ENCODE data around the gene ZBTB16.
A peak's percentile ranks its signal among the peaks of the same experiment; 100 is the strongest.

Gene ZBTB16

DNA sequence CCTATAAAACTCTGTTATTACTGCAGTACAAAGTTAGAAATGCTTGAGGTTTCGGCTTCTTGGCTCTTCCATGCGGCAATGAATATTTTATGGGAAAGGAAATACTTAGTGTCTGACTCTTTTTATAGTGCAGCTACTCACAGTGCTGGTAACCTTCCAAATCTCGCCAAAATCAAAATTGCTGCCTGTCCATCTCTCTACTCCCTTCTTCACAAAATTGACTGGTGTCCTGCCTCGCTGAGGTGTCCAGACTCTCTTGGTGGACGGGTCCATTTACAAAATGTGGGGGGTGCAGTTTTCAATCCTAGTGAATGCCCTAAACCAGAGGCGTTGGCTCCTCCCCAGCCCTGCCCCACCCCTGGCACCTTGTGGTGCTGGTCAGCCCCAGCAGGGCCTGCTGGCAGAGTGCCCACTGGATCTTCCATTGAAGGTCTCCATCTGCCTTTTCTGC is 73.5 kb downstream of the ZBTB16 start:
- DNase-seq = no peak

DNA sequence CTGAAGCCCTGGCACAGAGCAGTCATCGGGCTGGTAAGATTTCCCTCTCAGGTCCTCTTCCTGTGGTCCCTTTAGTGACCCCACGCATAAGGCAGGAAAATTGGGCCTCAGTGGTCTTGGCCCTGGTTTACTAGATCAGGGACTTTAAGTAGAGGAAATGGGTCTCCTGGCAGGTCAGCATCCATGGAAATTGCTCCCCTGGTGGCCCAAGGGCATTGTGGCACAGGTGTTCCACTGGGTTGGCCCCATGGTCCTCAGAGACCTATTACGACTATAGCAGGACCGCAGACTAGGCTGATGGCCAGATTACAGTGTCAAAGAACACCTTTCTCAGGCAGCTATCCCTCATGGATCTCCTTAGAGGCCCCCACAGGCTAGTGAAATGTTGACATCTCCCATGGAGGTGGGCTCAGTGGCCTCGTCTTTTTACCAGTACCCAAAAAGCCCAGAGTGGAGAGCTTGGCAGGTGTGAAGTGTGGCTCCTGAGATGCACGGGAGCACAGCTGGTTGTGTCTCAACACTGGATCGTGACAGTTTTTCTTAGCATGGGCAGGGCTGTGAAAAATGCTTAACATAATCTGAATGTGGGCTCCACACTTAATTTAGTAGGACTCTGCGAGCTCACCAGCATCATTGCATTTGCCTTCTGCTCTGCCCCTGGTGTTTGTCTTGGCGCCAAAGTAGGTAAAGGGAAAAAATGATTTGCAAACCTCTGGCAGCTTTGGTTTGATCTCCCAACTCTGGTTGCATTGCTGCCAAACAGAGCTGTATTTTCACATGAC is 74.2 kb downstream of the ZBTB16 start:
- DNase-seq = no peak

DNA sequence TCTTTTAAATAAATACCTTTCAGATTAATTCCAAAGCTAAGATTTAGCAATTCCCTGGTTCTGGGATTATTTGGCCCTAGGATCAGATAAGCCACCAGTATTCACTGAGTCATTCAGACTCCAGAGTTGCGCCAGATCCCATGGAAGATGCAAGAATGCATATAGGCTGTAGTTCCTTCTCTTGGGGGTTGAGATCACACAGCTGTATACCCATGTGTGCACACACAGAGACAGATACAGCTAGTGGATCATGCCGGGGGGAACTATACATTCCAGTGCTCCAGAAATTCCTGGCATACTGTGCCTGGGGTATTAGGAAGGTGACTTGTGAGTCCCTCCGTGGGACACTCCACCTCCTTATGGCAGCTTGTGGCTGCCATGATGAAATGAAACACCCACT is 75.4 kb downstream of the ZBTB16 start:
- peak; percentile 47 for DNase-seq

- DNase-seq = peak; percentile 92
Observed at GRCh38 chr11:114135737-114136151, 76.2 kb downstream of the ZBTB16 start.

GRCh38 chr11:114136686-114137640 is 77.5 kb downstream of the ZBTB16 start:
- DNase-seq = peak; percentile 75

DNA sequence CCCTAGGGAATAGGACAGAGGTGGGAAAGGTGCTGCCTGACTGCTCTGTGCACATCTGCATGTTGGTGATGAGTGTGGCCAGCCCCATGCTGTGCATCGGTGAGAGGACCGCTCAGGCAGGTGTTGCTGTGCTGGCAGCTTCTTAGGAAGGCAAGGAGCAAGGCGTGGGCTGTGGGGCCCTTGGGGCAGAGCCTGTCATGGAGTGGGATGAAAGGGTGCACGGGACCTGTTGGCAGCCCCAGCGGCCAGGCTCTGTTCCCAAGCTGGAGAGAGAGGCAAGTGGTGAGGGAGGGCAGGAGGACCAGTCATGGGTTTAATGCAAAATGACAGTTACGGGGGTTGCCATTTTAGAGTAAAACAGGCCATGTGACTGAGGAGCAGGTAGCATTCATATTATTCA is 78.3 kb downstream of the ZBTB16 start:
- DNase-seq = no peak

DNA sequence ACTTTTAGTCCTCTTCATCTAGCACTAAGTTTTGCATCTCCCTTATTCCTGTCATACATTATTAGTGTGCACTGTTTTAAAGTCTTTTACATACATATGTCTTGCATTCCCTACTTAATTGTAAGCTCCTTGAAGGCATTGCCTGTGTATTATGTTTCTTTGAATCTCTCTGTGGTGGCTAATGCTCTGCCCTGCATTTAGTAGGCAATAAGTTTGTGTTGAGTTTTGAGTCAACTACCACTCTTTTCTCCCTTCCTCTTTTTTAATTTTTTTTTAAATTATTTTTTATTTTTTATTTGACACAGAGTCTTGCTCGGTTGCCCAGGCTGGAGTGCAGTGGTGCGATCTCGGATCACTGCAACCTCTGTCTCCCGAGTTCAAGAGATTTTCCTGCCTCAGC is 78.9 kb downstream of the ZBTB16 start:
- DNase-seq = no peak

- DNase-seq = no peak
Observed at GRCh38 chr11:114140826-114141225, 81.3 kb downstream of the ZBTB16 start.

- no peak for DNase-seq
Observed at GRCh38 chr11:114141863-114142580, 82.5 kb downstream of the ZBTB16 start.

DNA sequence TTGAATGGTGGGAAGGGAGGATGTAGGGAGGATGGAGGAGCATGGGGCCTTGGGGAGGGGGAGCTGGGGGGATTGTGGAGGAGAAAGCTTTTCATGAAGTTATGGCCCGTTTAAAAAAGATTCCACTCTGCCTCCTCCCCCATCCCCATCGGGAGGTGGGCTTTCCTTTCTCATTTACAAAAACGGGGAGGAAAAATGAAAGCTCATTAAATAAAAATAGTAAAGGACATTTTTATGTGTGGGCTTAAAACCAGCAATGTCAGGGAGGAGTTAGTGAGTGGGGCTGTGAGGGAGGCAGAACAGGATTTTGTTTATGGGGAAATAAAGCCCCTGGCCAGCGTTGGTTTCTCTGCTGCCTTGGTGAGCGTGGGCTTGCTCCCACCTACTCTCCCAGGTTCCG is 83.2 kb downstream of the ZBTB16 start:
- DNase-seq = no peak

DNA sequence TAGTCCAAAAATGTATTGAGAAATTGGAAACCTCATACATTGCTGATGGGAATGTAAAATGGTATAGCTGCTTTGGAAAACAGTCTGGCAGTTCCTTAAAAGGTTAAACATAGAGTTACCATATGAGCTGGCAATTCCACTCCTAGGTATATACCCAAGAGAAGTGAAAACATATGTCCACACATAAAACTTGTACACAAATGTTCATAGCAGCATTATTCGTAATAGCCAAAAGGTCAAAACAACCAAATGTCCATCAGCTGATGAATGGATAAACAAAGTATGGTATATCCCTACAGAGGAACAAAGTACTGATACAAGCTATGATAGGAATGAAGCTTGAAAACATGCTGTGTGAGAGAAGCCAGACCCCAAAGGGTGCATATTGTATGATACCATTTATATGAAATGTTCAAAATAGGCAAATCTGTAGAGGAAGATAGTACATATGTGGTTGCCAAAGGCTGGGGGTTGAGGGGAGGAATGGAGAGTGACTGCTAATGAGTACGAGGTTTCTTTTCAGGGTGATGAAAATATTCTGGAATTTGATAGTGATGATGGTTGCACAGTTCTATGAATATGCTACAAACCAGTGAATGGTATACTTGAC is 85.8 kb downstream of the ZBTB16 start:
- peak; percentile 28 for DNase-seq

- peak; percentile 97 for DNase-seq
Observed at GRCh38 chr11:114147375-114148012, 88.0 kb downstream of the ZBTB16 start.

DNA sequence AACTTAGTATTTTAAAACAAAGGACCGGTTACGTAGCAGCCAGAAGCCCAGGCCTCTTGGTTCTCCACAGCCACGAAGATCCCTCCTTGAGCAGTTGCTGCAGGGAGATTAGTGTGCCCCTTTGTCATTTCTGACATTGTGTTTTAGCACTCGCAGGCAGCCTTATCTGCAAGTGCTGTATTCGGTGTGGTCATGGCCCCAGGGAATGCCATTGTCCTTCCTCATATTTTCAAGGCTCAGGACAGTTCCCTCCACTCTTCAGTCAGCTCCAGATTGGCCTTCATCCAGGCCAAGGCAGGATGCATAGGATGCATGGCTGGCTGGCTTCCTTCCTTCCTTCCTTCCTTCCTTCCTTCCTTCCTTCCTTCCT is 88.5 kb downstream of the ZBTB16 start:
- DNase-seq = peak; percentile 97

GRCh38 chr11:114149689-114150407 is 90.3 kb downstream of the ZBTB16 start:
- DNase-seq = peak; percentile 76

- DNase-seq = no peak
Observed at GRCh38 chr11:114150671-114151070, 91.2 kb downstream of the ZBTB16 start.

GRCh38 chr11:114151631-114152030 is 92.1 kb downstream of the ZBTB16 start:
- DNase-seq = no peak

DNA sequence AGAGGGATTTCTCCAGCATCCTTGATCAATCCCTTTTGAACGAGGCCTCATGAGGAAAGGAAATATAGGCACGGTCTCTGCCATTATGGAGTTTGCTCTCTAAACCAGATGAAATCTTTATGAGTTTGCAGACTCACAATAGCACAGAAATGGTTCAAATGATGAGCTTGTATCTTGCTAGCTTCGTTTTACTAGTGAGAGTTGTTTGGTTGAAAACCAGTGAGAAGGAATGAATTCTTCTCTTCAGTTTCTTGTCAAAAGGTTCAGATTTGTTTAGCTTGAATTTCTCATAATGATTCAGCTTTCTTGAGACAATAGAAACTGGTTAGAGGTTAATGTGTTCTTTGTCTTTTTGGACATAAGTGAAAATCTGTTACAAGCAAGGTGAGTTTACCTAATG is 92.7 kb downstream of the ZBTB16 start:
- no peak for DNase-seq

- DNase-seq = no peak
Observed at GRCh38 chr11:114152785-114153184, 93.3 kb downstream of the ZBTB16 start.

DNA sequence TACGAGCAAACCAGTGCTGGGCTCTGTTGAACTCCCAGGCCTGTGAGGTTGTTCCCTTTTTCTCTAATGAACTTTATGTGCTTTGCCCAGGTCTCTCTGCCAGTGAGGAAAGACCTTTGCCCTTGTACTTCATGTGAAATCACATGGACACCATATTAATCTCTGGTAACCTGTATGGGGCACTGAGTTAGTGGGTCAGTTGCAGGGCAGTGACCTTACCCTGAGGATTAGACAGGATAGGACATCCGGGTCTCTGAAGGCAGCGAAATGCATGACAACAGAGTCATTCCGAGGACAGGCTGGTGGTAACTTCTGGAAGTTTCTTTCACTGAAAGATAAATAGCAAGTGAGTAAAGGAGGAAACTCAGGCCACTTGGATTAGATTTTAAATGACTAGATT is 93.7 kb downstream of the ZBTB16 start:
- no peak for DNase-seq

GRCh38 chr11:114154271-114155047 is 94.9 kb downstream of the ZBTB16 start:
- peak; percentile 66 for DNase-seq

GRCh38 chr11:114155116-114155515 is 95.6 kb downstream of the ZBTB16 start:
- no peak for DNase-seq
